Naive B cell (primary cell): ENCODE data around the gene CCDC127. TPM values are rescaled to one million over a fixed set of nuclear protein-coding genes. Genes with fewer than 3 reads are reported as not detected.

Experiments used
- ATAC-seq, 2 donors: fragments of 150-1000 bp; cut with Tn5 transposase; 2 replicates each; pipeline ENCODE4 v1.10.0; 2021; ENCODE audit warnings: low read depth in 2 of 2, mild to moderate bottlenecking in 2 of 2, moderate library complexity in 2 of 2
- DNase-seq: peaks from one replicate; pipeline ENCODE4 v3.0.0; 2022
- H3K27ac Mint-ChIP-seq, 6 donors: one replicate each; pipeline ENCODE4 v1.8.0; 2020 to 2022; ENCODE audit warnings: mild to moderate bottlenecking in 6 of 6, mixed read lengths in 6 of 6, moderate library complexity in 5 of 6, inconsistent platforms in 2 of 6
- H3K27me3 Mint-ChIP-seq, 3 donors: one replicate each; pipeline ENCODE4 v1.8.0; 2021 to 2022; ENCODE audit warnings: mixed read lengths in 3 of 3, mild to moderate bottlenecking in 1 of 3
- H3K36me3 Mint-ChIP-seq, 2 donors: one replicate each; pipeline ENCODE4 v1.8.0; 2020 to 2022; ENCODE audit warnings: mixed read lengths in 2 of 2, inconsistent platforms in 1 of 2, mild to moderate bottlenecking in 1 of 2
- H3K4me1 Mint-ChIP-seq, 3 donors: one replicate each; pipeline ENCODE4 v1.8.0; 2020 to 2022; ENCODE audit warnings: mixed read lengths in 3 of 3, inconsistent platforms in 1 of 3, mild to moderate bottlenecking in 1 of 3, moderate library complexity in 1 of 3
- H3K4me3 Mint-ChIP-seq, 8 donors: one replicate each; pipeline ENCODE4 v1.8.0; 2020 to 2022; ENCODE audit warnings: mild to moderate bottlenecking in 8 of 8, mixed read lengths in 8 of 8, moderate library complexity in 8 of 8, inconsistent platforms in 2 of 8
- H3K9me3 Mint-ChIP-seq, 7 donors: one replicate each; pipeline ENCODE4 v1.8.0; 2020 to 2022; ENCODE audit warnings: mixed read lengths in 7 of 7, mild to moderate bottlenecking in 5 of 7, inconsistent platforms in 2 of 7, moderate library complexity in 1 of 7
- polyA plus RNA-seq, 6 donors: library from polyadenylated mRNA; unstranded; fragments of 300-500 nt; fragmentation: Illumina TruSeq; gene quantifications; one replicate each; pipeline ENCODE4 v1.2.3, GENCODE V29; 2021; ENCODE audit warnings: low read depth in 6 of 6

Gene CCDC127
- polyA plus RNA-seq, 6 donors from 2014 or later, result 1.7 to 5.8 (median 2.5) TPM

DNA sequence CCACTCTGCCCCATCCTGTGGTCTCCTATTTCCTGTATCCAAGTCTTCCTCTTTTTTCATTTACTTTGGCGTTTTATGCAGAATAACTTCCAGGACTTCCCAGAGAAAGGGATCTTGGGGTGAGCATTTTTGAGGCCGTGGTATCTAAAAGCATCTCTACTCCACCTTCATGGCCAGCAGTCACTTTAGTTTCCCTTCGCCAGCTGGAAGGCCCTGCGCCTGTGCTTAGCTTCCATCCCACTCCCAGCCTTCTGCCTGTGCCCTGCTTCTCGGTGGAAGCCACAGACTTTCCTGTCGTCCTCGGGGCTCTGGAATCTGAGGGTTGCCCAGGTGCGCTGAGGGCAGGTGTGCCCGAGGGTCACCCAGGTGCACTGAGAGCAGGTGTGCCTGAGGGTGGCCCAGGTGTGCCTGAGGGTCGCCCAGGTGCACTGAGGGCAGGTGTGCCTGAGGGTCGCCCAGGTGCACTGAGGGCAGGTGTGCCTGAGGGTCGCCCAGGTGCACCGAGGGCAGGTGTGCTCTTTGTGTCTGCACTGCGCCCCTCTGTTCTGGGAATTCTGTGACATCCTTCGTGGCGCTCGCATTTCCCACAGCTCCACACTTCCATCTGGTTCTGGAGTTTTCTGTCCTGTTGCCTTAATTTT, 59.0 kb downstream of the CCDC127 start:
- H3K27ac Mint-ChIP-seq, result no peak overlapping the region
- H3K9me3 Mint-ChIP-seq, result no peaks in the 10 kb centered on the region
- peaks cover 0 to 24% (median 7%) of the 10 kb centered on the region in 3 donors for H3K27me3 Mint-ChIP-seq
- ATAC-seq (no peak), DNase-seq (no peak)
- no peaks in the 10 kb centered on the region for H3K36me3 Mint-ChIP-seq
- H3K4me3 Mint-ChIP-seq, result no peak overlapping the region
- no peaks in the 10 kb centered on the region for H3K4me1 Mint-ChIP-seq

DNA sequence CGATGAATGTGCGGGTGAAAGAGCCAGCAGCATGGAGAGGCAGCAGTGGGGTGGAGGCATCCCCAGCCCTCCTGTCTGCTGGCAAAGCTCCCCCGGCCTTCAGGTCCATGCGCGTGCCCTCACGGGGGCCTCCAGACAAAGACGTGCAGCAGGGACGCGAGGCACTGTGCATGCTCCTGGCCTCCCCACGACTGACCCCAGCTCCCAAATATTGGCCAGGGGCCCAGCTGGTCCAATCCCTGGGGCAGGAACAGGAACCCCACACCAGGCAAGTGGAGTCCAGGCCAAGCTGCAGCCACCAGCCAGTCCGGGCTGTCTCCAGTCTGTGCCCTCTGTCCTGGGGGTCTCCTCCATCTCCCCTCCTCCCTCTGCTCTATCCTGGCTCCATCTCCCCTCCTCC, 60.2 kb downstream of the CCDC127 start:
- Mint-ChIP-seq H3K4me1 (no peaks in the 10 kb centered on the region), H3K27me3 (peaks cover 0 to 24% (median 7%) of the 10 kb centered on the region in 3 donors), H3K4me3 (no peak overlapping the region), H3K27ac (no peak overlapping the region), H3K9me3 (no peaks in the 10 kb centered on the region), H3K36me3 (no peaks in the 10 kb centered on the region)
- DNase-seq, result no peak
- no peak for ATAC-seq

GRCh38 chr5:157126-157715, 60.7 kb downstream of the CCDC127 start:
- no peaks in the 10 kb centered on the region for H3K9me3 Mint-ChIP-seq
- H3K27me3 Mint-ChIP-seq, result peaks cover 0 to 24% (median 7%) of the 10 kb centered on the region in 3 donors
- H3K36me3 Mint-ChIP-seq, result no peaks in the 10 kb centered on the region
- H3K4me1 Mint-ChIP-seq, result no peaks in the 10 kb centered on the region
- H3K4me3 Mint-ChIP-seq, result no peak overlapping the region
- no peak for DNase-seq
- no peak for ATAC-seq
- H3K27ac Mint-ChIP-seq, result no peak overlapping the region

DNA sequence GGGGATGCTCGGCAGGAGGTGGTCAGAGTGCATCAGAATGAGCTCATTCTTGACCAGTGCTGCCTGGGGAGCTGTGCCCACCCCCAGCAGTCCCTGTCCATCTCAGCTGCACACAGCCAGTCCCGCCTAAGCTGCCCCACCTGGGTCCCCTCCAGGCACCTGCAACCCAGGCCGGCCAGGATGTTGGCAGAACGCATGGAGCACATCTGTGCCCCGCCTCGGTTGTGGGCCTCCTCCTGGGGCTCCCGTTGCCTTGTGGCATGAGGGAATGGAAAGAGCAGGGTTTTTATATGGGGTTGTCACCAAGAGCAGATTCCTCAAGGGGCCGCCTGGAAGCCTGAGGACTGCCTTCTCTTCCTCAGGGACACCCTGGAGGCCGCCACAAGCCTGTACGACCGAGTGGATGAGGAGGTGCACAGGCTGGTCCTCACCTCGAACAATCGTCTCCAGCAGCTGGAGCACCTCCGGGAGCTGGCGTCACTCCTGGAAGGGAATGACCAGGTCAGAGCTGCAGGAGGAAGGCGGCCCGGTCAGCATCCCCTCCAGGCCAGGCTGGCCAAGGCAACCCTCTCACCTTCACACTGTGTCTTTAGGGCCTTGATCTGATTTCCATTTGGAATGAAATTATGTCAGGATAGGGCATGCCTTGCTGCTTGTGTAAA, 61.4 kb downstream of the CCDC127 start:
- Mint-ChIP-seq H3K36me3 (no peaks in the 10 kb centered on the region), H3K27ac (peak overlapping the region in 1 of 6 donors; percentile 12), H3K4me1 (no peaks in the 10 kb centered on the region), H3K9me3 (no peaks in the 10 kb centered on the region), H3K4me3 (peak overlapping the region in 1 of 8 donors; percentile 52), H3K27me3 (peaks cover 0 to 24% (median 7%) of the 10 kb centered on the region in 3 donors)
- DNase-seq (no peak), ATAC-seq (no peak)

- Mint-ChIP-seq H3K4me1 (no peaks in the 10 kb centered on the region), H3K9me3 (no peaks in the 10 kb centered on the region), H3K27ac (no peak overlapping the region), H3K36me3 (no peaks in the 10 kb centered on the region), H3K4me3 (no peak overlapping the region), H3K27me3 (peaks cover 0 to 24% (median 7%) of the 10 kb centered on the region in 3 donors)
- DNase-seq (no peak), ATAC-seq (no peak)
These were observed 62.1 kb downstream of the CCDC127 start for GRCh38 chr5:155651-156410.

DNA sequence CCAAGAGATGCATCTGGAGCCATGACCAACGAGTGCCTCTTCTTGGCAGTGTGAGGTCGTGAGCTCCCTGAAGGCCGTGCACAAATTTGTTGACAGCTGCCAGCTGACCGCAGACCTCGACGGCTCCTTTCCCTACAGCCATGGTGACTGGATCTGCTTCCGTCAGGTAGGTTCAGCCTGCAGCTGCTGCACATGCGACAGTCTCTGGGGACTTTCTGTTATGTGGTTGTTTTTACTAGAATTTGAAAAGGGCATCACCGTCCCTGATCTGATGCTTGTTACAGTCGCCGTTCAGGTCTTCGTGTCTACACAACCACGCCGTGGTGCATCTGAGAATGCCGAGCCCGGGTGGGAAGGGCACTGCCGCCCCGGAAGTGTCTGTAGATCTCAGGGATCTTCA, 63.1 kb downstream of the CCDC127 start:
- Mint-ChIP-seq H3K4me1 (no peaks in the 10 kb centered on the region), H3K27me3 (peaks cover 0 to 16% (median 3%) of the 10 kb centered on the region in 3 donors), H3K27ac (peak overlapping the region in 1 of 6 donors; percentile 86), H3K36me3 (no peaks in the 10 kb centered on the region), H3K9me3 (no peaks in the 10 kb centered on the region), H3K4me3 (no peak overlapping the region)
- DNase-seq, result no peak
- no peak for ATAC-seq

- H3K36me3 Mint-ChIP-seq, result no peaks in the 10 kb centered on the region
- DNase-seq, result no peak
- peaks cover 0 to 4% (median 1%) of the 10 kb centered on the region in 7 donors for H3K9me3 Mint-ChIP-seq
- peak overlapping the region in 1 of 6 donors; percentile 8 for H3K27ac Mint-ChIP-seq
- peaks cover 0 to 11% (median 0%) of the 10 kb centered on the region in 3 donors for H3K27me3 Mint-ChIP-seq
- no peaks in the 10 kb centered on the region for H3K4me1 Mint-ChIP-seq
- peak overlapping the region in 1 of 8 donors; percentile 11 for H3K4me3 Mint-ChIP-seq
- no peak for ATAC-seq
These were observed 63.7 kb downstream of the CCDC127 start for GRCh38 chr5:154236-154635.

GRCh38 chr5:153256-153655, 64.7 kb downstream of the CCDC127 start:
- no peak overlapping the region for H3K27ac Mint-ChIP-seq
- peaks cover 0 to 1% of the 10 kb centered on the region in 2 donors for H3K36me3 Mint-ChIP-seq
- no peak for DNase-seq

GRCh38 chr5:152077-152476, 65.9 kb downstream of the CCDC127 start:
- Mint-ChIP-seq H3K27ac (no peak overlapping the region), H3K9me3 (peaks cover 9 to 26% (median 17%) of the 10 kb centered on the region in 7 donors), H3K4me3 (no peak overlapping the region), H3K36me3 (peaks cover 0 to 13% of the 10 kb centered on the region in 2 donors), H3K4me1 (no peaks in the 10 kb centered on the region), H3K27me3 (peaks cover 0 to 2% (median 0%) of the 10 kb centered on the region in 3 donors)
- ATAC-seq (no peak), DNase-seq (no peak)

More at GRCh38 chr5:153256-153655, 64.7 kb downstream of the CCDC127 start:
- Mint-ChIP-seq H3K9me3 (peaks cover 0 to 14% (median 6%) of the 10 kb centered on the region in 7 donors), H3K27me3 (peaks cover 0 to 1% (median 0%) of the 10 kb centered on the region in 3 donors), H3K4me1 (no peaks in the 10 kb centered on the region), H3K4me3 (no peak overlapping the region)
- ATAC-seq, result no peak

DNA sequence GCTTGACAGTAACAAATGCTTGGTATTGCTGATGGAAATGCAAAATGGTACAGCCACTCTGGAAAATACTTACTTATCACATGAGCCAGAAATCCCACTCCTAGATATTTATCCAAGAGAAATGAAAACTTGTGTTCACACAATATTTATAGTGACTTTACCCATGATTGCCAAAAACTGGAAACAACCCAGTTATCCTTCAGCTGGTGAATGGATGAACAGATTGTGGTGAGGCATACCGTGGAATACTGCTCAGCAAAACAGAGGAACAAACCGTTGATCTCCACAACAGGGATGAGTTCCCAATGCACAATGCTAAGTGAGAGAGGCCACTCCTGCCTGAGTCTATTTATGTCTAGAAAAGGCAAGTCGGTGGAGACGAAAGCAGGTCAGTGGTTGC, 67.2 kb downstream of the CCDC127 start:
- DNase-seq, result no peak
- no peak overlapping the region for H3K27ac Mint-ChIP-seq
- H3K36me3 Mint-ChIP-seq, result peaks cover 0 to 21% of the 10 kb centered on the region in 2 donors

DNA sequence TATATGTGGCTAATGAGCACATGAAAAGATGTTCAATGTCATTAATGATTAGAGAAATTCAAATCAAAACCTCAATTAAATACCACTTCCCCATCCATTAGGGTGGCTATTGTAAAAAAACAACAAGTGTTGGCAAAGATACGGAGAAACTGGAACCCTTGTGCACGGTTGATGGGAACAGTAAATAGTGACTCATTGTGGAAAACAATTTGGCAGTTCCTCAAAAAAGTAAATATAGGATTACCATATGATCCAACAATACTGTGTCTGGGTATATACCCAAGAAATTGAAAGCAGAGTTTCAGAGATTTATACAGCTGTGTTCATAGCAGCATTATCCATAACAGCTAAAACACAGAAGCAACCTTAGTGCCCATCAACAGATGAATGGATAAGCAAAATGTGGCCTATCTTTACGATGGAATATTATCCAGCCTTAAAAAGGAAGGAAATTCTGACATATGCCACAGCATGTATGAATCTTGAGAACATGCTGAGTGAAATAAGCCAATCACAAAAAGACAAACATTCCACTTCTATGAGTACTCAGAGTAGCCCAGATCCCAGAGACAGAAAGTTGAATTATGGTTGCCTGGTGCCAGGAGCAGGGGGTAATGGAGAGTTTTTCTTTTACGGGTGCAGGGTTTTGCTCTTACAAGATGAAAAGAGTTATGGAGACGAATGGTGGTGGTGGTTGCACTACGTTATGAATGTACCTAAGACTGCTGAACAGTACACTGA, 68.0 kb downstream of the CCDC127 start:
- H3K9me3 Mint-ChIP-seq, result peaks cover 16 to 30% (median 20%) of the 10 kb centered on the region in 7 donors
- H3K36me3 Mint-ChIP-seq, result peaks cover 0 to 21% of the 10 kb centered on the region in 2 donors
- no peak overlapping the region for H3K27ac Mint-ChIP-seq
- DNase-seq (no peak), ATAC-seq (no peak)
- no peak overlapping the region for H3K4me3 Mint-ChIP-seq
- H3K4me1 Mint-ChIP-seq, result no peaks in the 10 kb centered on the region
- H3K27me3 Mint-ChIP-seq, result peaks cover 0 to 10% (median under 1%) of the 10 kb centered on the region in 3 donors

More for the DNA sequence above, 67.2 kb downstream of the CCDC127 start:
- Mint-ChIP-seq H3K4me1 (no peaks in the 10 kb centered on the region), H3K9me3 (peaks cover 16 to 30% (median 20%) of the 10 kb centered on the region in 7 donors), H3K27me3 (peaks cover 0 to 10% (median 0%) of the 10 kb centered on the region in 3 donors), H3K4me3 (no peak overlapping the region)
- no peak for ATAC-seq

- DNase-seq, result no peak
- Mint-ChIP-seq H3K27ac (no peak overlapping the region), H3K9me3 (peaks cover 16 to 31% (median 22%) of the 10 kb centered on the region in 7 donors), H3K4me3 (no peak overlapping the region), H3K27me3 (peaks cover 0 to 12% (median 8%) of the 10 kb centered on the region in 3 donors), H3K36me3 (peaks cover 0 to 21% of the 10 kb centered on the region in 2 donors), H3K4me1 (no peaks in the 10 kb centered on the region)
- no peak for ATAC-seq
These were observed 70.2 kb downstream of the CCDC127 start for GRCh38 chr5:147751-148150.
